DOHH2 (cell line): ENCODE measurements around the gene SYK.

Experiments
- H3F3A ChIP-seq: fragments of 200-600 bp; sonication (generic), shearing (Covaris generic); 2 replicates; pipeline ENCODE4 v1.6.0; 2016; ENCODE audit warnings: antibody characterized with exemption, mild to moderate bottlenecking; ENCODE audit not compliant: control insufficient read depth, insufficient read depth
- H3K27ac ChIP-seq: fragments of 200-600 bp; sonication (generic); 2 replicates; pipeline ENCODE4 v1.5.1; 2014; ENCODE audit warnings: low read depth, mild to moderate bottlenecking, low read length, moderate library complexity
- H3K27me3 ChIP-seq: fragments of 200-600 bp; sonication (generic); 2 replicates; pipeline ENCODE4 v1.6.1; 2014; ENCODE audit warnings: mild to moderate bottlenecking, low read length, mixed read lengths; ENCODE audit not compliant: control insufficient read depth
- H3K36me3 ChIP-seq: fragments of 200-600 bp; sonication (generic); 2 replicates; pipeline ENCODE4 v1.6.1; 2014; ENCODE audit warnings: mild to moderate bottlenecking, low read length, moderate library complexity, mixed read lengths; ENCODE audit not compliant: control insufficient read depth
- H3K4me1 ChIP-seq: fragments of 200-600 bp; sonication (generic); 2 replicates; pipeline ENCODE4 v1.6.1; 2014; ENCODE audit warnings: mild to moderate bottlenecking, low read length, mixed read lengths; ENCODE audit not compliant: control insufficient read depth
- H3K4me2 ChIP-seq: fragments of 200-600 bp; sonication (generic); 2 replicates; pipeline ENCODE4 v1.6.0; 2014; ENCODE audit warnings: mild to moderate bottlenecking, low read length, moderate library complexity
- H3K4me3 ChIP-seq: fragments of 200-600 bp; sonication (generic); 2 replicates; pipeline ENCODE4 v1.5.1; 2014; ENCODE audit warnings: mild to moderate bottlenecking, low read length, mixed read lengths
- H3K79me2 ChIP-seq: fragments of 200-600 bp; sonication (generic); 2 replicates; pipeline ENCODE4 v1.6.1; 2014; ENCODE audit warnings: mild to moderate bottlenecking, low read length, mixed read lengths; ENCODE audit not compliant: control insufficient read depth
- H3K9me2 ChIP-seq: fragments of 200-600 bp; sonication (generic); replicated peaks from 2 replicates; pipeline ENCODE4 v1.6.1; 2014; ENCODE audit warnings: mild to moderate bottlenecking, low read length, mixed read lengths; ENCODE audit not compliant: control insufficient read depth
- H3K9me3 ChIP-seq: fragments of 200-600 bp; sonication (generic); 2 replicates; pipeline ENCODE4 v1.6.1; 2014; ENCODE audit warnings: antibody characterized with exemption, low read length, mixed read lengths; ENCODE audit not compliant: control insufficient read depth, insufficient read depth
- H4K20me1 ChIP-seq: fragments of 200-600 bp; sonication (generic); 2 replicates; pipeline ENCODE4 v1.6.0; 2014; ENCODE audit warnings: low read depth, mild to moderate bottlenecking, antibody characterized with exemption, low read length, moderate library complexity; ENCODE audit not compliant: control insufficient read depth, insufficient read depth
- CTCF ChIP-seq: fragments of 200-600 bp; sonication (generic); IDR thresholded peaks from one replicate; pipeline ENCODE4 v1.5.1; 2014; ENCODE audit warnings: antibody characterized with exemption, mild to moderate bottlenecking, low read depth, low read length; ENCODE audit not compliant: poor library complexity, severe bottlenecking
- EZH2phosphoT487 ChIP-seq: fragments of 200-600 bp; sonication (generic); IDR thresholded peaks from 2 replicates; pipeline ENCODE4 v1.6.1; 2017; ENCODE audit warnings: borderline replicate concordance, mild to moderate bottlenecking, antibody characterized with exemption, low read length, moderate library complexity, mixed read lengths

The SYK gene

GRCh38 chr9:90867101-90867500, 65.5 kb downstream of the SYK start:
- H3K27me3 ChIP-seq = no peaks in the 10 kb centered on the region
- H3K79me2 ChIP-seq = no peaks in the 10 kb centered on the region
- H3K9me3 ChIP-seq = no peaks in the 10 kb centered on the region
- H3F3A ChIP-seq = peaks cover 48% of the 10 kb centered on the region
- H3K27ac ChIP-seq = no peak overlapping the region
- H3K36me3 ChIP-seq = peaks cover 85% of the 10 kb centered on the region
- no peak for TF ChIP-seq EZH2phosphoT487
- no peak for TF ChIP-seq CTCF
- no peak overlapping the region for H3K4me2 ChIP-seq
- no peak overlapping the region for H3K4me3 ChIP-seq
- H3K9me2 ChIP-seq = no peaks in the 10 kb centered on the region
- no peaks in the 10 kb centered on the region for H4K20me1 ChIP-seq
- H3K4me1 ChIP-seq = no peaks in the 10 kb centered on the region

GRCh38 chr9:90868555-90868954, 66.9 kb downstream of the SYK start:
- Histone ChIP-seq H3K27ac (no peak overlapping the region), H3K4me1 (no peaks in the 10 kb centered on the region), H4K20me1 (no peaks in the 10 kb centered on the region), H3K36me3 (peaks cover 85% of the 10 kb centered on the region), H3K79me2 (no peaks in the 10 kb centered on the region), H3K9me2 (no peaks in the 10 kb centered on the region), H3K4me2 (no peak overlapping the region), H3K9me3 (no peaks in the 10 kb centered on the region), H3K4me3 (no peak overlapping the region), H3K27me3 (no peaks in the 10 kb centered on the region), H3F3A (peaks cover 48% of the 10 kb centered on the region)
- no peak for TF ChIP-seq CTCF
- no peak for TF ChIP-seq EZH2phosphoT487

GRCh38 chr9:90869361-90869760, 67.7 kb downstream of the SYK start:
- no peaks in the 10 kb centered on the region for H3K4me1 ChIP-seq
- no peaks in the 10 kb centered on the region for H3K9me3 ChIP-seq
- no peak overlapping the region for H3K4me3 ChIP-seq
- H3K36me3 ChIP-seq = peaks cover 85% of the 10 kb centered on the region
- H3F3A ChIP-seq = peaks cover 45% of the 10 kb centered on the region
- no peak for TF ChIP-seq CTCF
- no peak for TF ChIP-seq EZH2phosphoT487
- H3K79me2 ChIP-seq = no peaks in the 10 kb centered on the region
- no peaks in the 10 kb centered on the region for H3K27me3 ChIP-seq
- H3K9me2 ChIP-seq = no peaks in the 10 kb centered on the region
- no peak overlapping the region for H3K4me2 ChIP-seq
- H3K27ac ChIP-seq = no peak overlapping the region
- H4K20me1 ChIP-seq = no peaks in the 10 kb centered on the region
